Astrocyte (in vitro differentiated cells and primary cell): ENCODE measurements around the gene IFITM5.
"Not testable (repeated sequence)": the region's sequence is repeated elsewhere in the genome, so short reads cannot be mapped to it uniquely, and the experiment has no call there.

Experiments
- EZH2 ChIP-seq: IDR thresholded peaks from 2 replicates; pipeline ENCODE4 v1.6.1; 2012; ENCODE audit warnings: mild to moderate bottlenecking, low read length, inconsistent platforms; ENCODE audit not compliant: insufficient read depth
- TF ChIP-seq, protein P1 (sequence below): IDR thresholded peaks from 2 replicates; pipeline ENCODE4 v1.5.1; 2011; ENCODE audit warnings: low read depth, mild to moderate bottlenecking, inconsistent platforms, low read length, moderate library complexity; ENCODE audit not compliant: insufficient read depth

DNA sequence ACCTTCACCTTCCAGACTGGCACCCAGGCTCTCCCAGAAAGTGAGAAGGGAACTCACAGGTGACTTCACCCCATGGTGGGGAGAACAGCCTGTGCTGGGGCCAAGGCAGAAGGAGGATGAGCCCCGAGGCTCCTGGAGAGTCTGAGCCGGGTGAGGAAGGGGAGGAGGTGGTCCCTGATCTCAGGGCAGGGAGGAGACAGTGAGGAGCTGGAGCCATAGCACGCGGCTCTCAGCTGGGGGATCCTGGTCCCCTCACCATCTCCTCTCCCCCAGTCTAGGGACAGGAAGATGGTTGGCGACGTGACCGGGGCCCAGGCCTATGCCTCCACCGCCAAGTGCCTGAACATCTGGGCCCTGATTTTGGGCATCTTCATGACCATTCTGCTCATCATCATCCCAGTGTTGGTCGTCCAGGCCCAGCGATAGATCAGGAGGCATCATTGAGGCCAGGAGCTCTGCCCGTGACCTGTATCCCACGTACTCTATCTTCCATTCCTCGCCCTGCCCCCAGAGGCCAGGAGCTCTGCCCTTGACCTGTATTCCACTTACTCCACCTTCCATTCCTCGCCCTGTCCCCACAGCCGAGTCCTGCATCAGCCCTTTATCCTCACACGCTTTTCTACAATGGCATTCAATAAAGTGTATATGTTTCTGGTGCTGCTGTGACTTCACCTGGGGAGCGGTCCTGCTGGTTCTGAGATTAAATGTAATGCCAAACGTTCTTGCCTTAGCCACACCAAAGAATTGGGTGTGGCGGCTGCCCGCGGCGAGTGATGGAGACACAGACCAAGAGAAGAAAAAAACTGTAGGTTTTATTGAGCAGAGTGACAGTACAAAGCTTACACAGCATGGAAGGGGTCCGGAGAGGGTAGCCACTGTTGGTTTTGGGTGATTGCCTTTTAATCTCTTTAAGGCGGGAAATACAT lies 9.7 kb upstream of the IFITM5 start:
- TF ChIP-seq, protein P1, sequence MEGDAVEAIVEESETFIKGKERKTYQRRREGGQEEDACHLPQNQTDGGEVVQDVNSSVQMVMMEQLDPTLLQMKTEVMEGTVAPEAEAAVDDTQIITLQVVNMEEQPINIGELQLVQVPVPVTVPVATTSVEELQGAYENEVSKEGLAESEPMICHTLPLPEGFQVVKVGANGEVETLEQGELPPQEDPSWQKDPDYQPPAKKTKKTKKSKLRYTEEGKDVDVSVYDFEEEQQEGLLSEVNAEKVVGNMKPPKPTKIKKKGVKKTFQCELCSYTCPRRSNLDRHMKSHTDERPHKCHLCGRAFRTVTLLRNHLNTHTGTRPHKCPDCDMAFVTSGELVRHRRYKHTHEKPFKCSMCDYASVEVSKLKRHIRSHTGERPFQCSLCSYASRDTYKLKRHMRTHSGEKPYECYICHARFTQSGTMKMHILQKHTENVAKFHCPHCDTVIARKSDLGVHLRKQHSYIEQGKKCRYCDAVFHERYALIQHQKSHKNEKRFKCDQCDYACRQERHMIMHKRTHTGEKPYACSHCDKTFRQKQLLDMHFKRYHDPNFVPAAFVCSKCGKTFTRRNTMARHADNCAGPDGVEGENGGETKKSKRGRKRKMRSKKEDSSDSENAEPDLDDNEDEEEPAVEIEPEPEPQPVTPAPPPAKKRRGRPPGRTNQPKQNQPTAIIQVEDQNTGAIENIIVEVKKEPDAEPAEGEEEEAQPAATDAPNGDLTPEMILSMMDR: not testable (repeated sequence)
- not testable (repeated sequence) for TF ChIP-seq EZH2
